ENCODE measurements around the gene RIT2.

RIT2 gene

GRCh38 chr18:43034683-43035500 is 80.6 kb downstream of the RIT2 start:
- no peak overlapping the region for H2AFZ ChIP-seq (ENCODE audit: low read depth, low read length, severe bottlenecking)
- H3K36me3 ChIP-seq (ENCODE audit: low read length): no peaks in the 10 kb centered on the region
- no peak overlapping the region for H3K9ac ChIP-seq (ENCODE audit: low read length)
- H3K27me3 ChIP-seq (ENCODE audit: low read length): no peaks in the 10 kb centered on the region
- no peak overlapping the region for H3K4me3 ChIP-seq (ENCODE audit: insufficient read depth, low read length, poor library complexity, severe bottlenecking)
- H3K27ac ChIP-seq (ENCODE audit: low read depth, low read length): no peak overlapping the region
- H3K9me2 ChIP-seq (replicated peaks; ENCODE audit: insufficient read depth, low read length): no peaks in the 10 kb centered on the region
- peaks cover 4% of the 10 kb centered on the region; the same call in 1 of the 2 replicates for H4K20me1 ChIP-seq (ENCODE audit: low read depth, low read length)
- H3K9me3 ChIP-seq (ENCODE audit: insufficient read depth, low read length): no peaks in the 10 kb centered on the region
- no peak overlapping the region for H3K4me2 ChIP-seq (ENCODE audit: low read depth, low read length, poor library complexity, severe bottlenecking)
- no peaks in the 10 kb centered on the region for H3F3A ChIP-seq (ENCODE audit: insufficient read depth)
- no peak for TF ChIP-seq EZH2phosphoT487 (conservative IDR thresholded peaks at IDR 0.05; ENCODE audit: low read length)
- no peak for TF ChIP-seq CTCF (IDR thresholded peaks at IDR 0.05; ENCODE audit: insufficient read depth, low read length, poor library complexity, severe bottlenecking)
- no peaks in the 10 kb centered on the region for H3K79me2 ChIP-seq (ENCODE audit: insufficient read depth, low read length)

- no peak overlapping the region for H2AFZ ChIP-seq (ENCODE audit: low read depth, low read length, severe bottlenecking)
- no peak overlapping the region for H3K4me3 ChIP-seq (ENCODE audit: insufficient read depth, low read length, poor library complexity, severe bottlenecking)
- no peaks in the 10 kb centered on the region for H3K27me3 ChIP-seq (ENCODE audit: low read length)
- H3K9ac ChIP-seq (ENCODE audit: low read length): no peak overlapping the region
- H3K9me3 ChIP-seq (ENCODE audit: insufficient read depth, low read length): no peaks in the 10 kb centered on the region; the same call in 1 of the 2 replicates
- no peaks in the 10 kb centered on the region for H3K36me3 ChIP-seq (ENCODE audit: low read length)
- no peaks in the 10 kb centered on the region for H3F3A ChIP-seq (ENCODE audit: insufficient read depth)
- no peaks in the 10 kb centered on the region for H3K79me2 ChIP-seq (ENCODE audit: insufficient read depth, low read length)
- no peaks in the 10 kb centered on the region for H4K20me1 ChIP-seq (ENCODE audit: low read depth, low read length)
- no peak overlapping the region for H3K4me2 ChIP-seq (ENCODE audit: low read depth, low read length, poor library complexity, severe bottlenecking)
- H3K27ac ChIP-seq (ENCODE audit: low read depth, low read length): no peak overlapping the region
- H3K9me2 ChIP-seq (replicated peaks; ENCODE audit: insufficient read depth, low read length): no peaks in the 10 kb centered on the region
- TF ChIP-seq CTCF (IDR thresholded peaks at IDR 0.05; ENCODE audit: insufficient read depth, low read length, poor library complexity, severe bottlenecking): no peak
Measured at GRCh38 chr18:43031169-43031568, 84.3 kb downstream of the RIT2 start.

GRCh38 chr18:43029414-43029813 is 86.1 kb downstream of the RIT2 start:
- Histone ChIP-seq H3F3A (ENCODE audit: insufficient read depth) (no peaks in the 10 kb centered on the region), H3K79me2 (ENCODE audit: insufficient read depth, low read length) (no peaks in the 10 kb centered on the region), H3K27ac (ENCODE audit: low read depth, low read length) (no peak overlapping the region), H3K4me3 (ENCODE audit: insufficient read depth, low read length, poor library complexity, severe bottlenecking) (no peak overlapping the region), H3K36me3 (ENCODE audit: low read length) (no peaks in the 10 kb centered on the region), H3K9me2 (replicated peaks; ENCODE audit: insufficient read depth, low read length) (no peaks in the 10 kb centered on the region), H3K27me3 (ENCODE audit: low read length) (no peaks in the 10 kb centered on the region), H3K9me3 (ENCODE audit: insufficient read depth, low read length) (no peaks in the 10 kb centered on the region; the same call in 1 of the 2 replicates), H2AFZ (ENCODE audit: low read depth, low read length, severe bottlenecking) (no peak overlapping the region), H4K20me1 (ENCODE audit: low read depth, low read length) (no peaks in the 10 kb centered on the region), H3K4me2 (ENCODE audit: low read depth, low read length, poor library complexity, severe bottlenecking) (no peak overlapping the region), H3K9ac (ENCODE audit: low read length) (no peak overlapping the region)
- TF ChIP-seq EZH2phosphoT487 (conservative IDR thresholded peaks at IDR 0.05; ENCODE audit: low read length) (no peak), CTCF (IDR thresholded peaks at IDR 0.05; ENCODE audit: insufficient read depth, low read length, poor library complexity, severe bottlenecking) (no peak)
